ENCODE measurements around the gene POTEH. TPM values are rescaled to one million over a fixed set of nuclear protein-coding genes. Genes with fewer than 3 reads are reported as not detected.
"Not testable (repeated sequence)": the region's sequence is repeated elsewhere in the genome, so short reads cannot be mapped to it uniquely, and the experiment has no call there.

Gene POTEH
- polyA plus RNA-seq, 1 donor from 2014 or later: 0.13 TPM

- not testable (repeated sequence) for H3K27ac Mint-ChIP-seq, H3K4me1 Mint-ChIP-seq, H3K4me3 Mint-ChIP-seq, H3K9me3 Mint-ChIP-seq, H3K36me3 Mint-ChIP-seq, H3K27me3 Mint-ChIP-seq
These were observed 23.8 kb downstream of the POTEH start for GRCh38 chr22:15713600-15713999.

GRCh38 chr22:15714125-15714524, 24.3 kb downstream of the POTEH start:
- not testable (repeated sequence) for H3K4me3 Mint-ChIP-seq, H3K27me3 Mint-ChIP-seq

GRCh38 chr22:15721884-15722283, 32.1 kb downstream of the POTEH start:
- not testable (repeated sequence) for H3K27me3 Mint-ChIP-seq, H3K4me3 Mint-ChIP-seq, H3K9me3 Mint-ChIP-seq, H3K4me1 Mint-ChIP-seq, H3K27ac Mint-ChIP-seq, H3K36me3 Mint-ChIP-seq

More at GRCh38 chr22:15714125-15714524, 24.3 kb downstream of the POTEH start:
- not testable (repeated sequence) for H3K9me3 Mint-ChIP-seq, H3K36me3 Mint-ChIP-seq, H3K4me1 Mint-ChIP-seq, H3K27ac Mint-ChIP-seq

- H3K9me3 Mint-ChIP-seq, H3K27me3 Mint-ChIP-seq, H3K27ac Mint-ChIP-seq, H3K36me3 Mint-ChIP-seq, H3K4me1 Mint-ChIP-seq, H3K4me3 Mint-ChIP-seq: not testable (repeated sequence)
These were observed 39.5 kb downstream of the POTEH start for GRCh38 chr22:15729209-15729917.

- not testable (repeated sequence) for H3K4me1 Mint-ChIP-seq, H3K4me3 Mint-ChIP-seq
These were observed 41.2 kb downstream of the POTEH start for GRCh38 chr22:15731023-15731422.

GRCh38 chr22:15734411-15734810, 44.6 kb downstream of the POTEH start:
- not testable (repeated sequence) for H3K4me3 Mint-ChIP-seq, H3K9me3 Mint-ChIP-seq, H3K36me3 Mint-ChIP-seq, H3K27me3 Mint-ChIP-seq, H3K4me1 Mint-ChIP-seq, H3K27ac Mint-ChIP-seq

More at GRCh38 chr22:15731023-15731422, 41.2 kb downstream of the POTEH start:
- not testable (repeated sequence) for H3K36me3 Mint-ChIP-seq, H3K27ac Mint-ChIP-seq, H3K27me3 Mint-ChIP-seq, H3K9me3 Mint-ChIP-seq

- not testable (repeated sequence) for H3K27me3 Mint-ChIP-seq, H3K36me3 Mint-ChIP-seq, H3K9me3 Mint-ChIP-seq, H3K4me3 Mint-ChIP-seq, H3K27ac Mint-ChIP-seq, H3K4me1 Mint-ChIP-seq
These were observed 48.5 kb downstream of the POTEH start for GRCh38 chr22:15738157-15738908.

GRCh38 chr22:15738909-15739391, 49.1 kb downstream of the POTEH start:
- H3K9me3 Mint-ChIP-seq, H3K4me1 Mint-ChIP-seq, H3K27me3 Mint-ChIP-seq, H3K4me3 Mint-ChIP-seq, H3K27ac Mint-ChIP-seq, H3K36me3 Mint-ChIP-seq: not testable (repeated sequence)

GRCh38 chr22:15747636-15748323, 58.0 kb downstream of the POTEH start:
- H3K9me3 Mint-ChIP-seq, H3K4me3 Mint-ChIP-seq, H3K27me3 Mint-ChIP-seq, H3K27ac Mint-ChIP-seq, H3K36me3 Mint-ChIP-seq, H3K4me1 Mint-ChIP-seq: not testable (repeated sequence)

- H3K27me3 Mint-ChIP-seq, H3K4me3 Mint-ChIP-seq, H3K27ac Mint-ChIP-seq, H3K4me1 Mint-ChIP-seq, H3K9me3 Mint-ChIP-seq, H3K36me3 Mint-ChIP-seq: not testable (repeated sequence)
These were observed 59.5 kb downstream of the POTEH start for GRCh38 chr22:15749181-15749970.

- not testable (repeated sequence) for H3K4me3 Mint-ChIP-seq, H3K27ac Mint-ChIP-seq, H3K9me3 Mint-ChIP-seq, H3K36me3 Mint-ChIP-seq, H3K4me1 Mint-ChIP-seq, H3K27me3 Mint-ChIP-seq
These were observed 69.7 kb downstream of the POTEH start for GRCh38 chr22:15759443-15760097.

GRCh38 chr22:15760388-15761150, 70.7 kb downstream of the POTEH start:
- H3K27ac Mint-ChIP-seq, H3K4me3 Mint-ChIP-seq, H3K36me3 Mint-ChIP-seq, H3K9me3 Mint-ChIP-seq, H3K4me1 Mint-ChIP-seq, H3K27me3 Mint-ChIP-seq: not testable (repeated sequence)

GRCh38 chr22:15761151-15761777, 71.4 kb downstream of the POTEH start:
- H3K9me3 Mint-ChIP-seq, H3K27me3 Mint-ChIP-seq, H3K4me1 Mint-ChIP-seq, H3K36me3 Mint-ChIP-seq, H3K4me3 Mint-ChIP-seq, H3K27ac Mint-ChIP-seq: not testable (repeated sequence)

GRCh38 chr22:15763559-15763958, 73.7 kb downstream of the POTEH start:
- H3K4me3 Mint-ChIP-seq, H3K27me3 Mint-ChIP-seq, H3K36me3 Mint-ChIP-seq, H3K27ac Mint-ChIP-seq, H3K4me1 Mint-ChIP-seq, H3K9me3 Mint-ChIP-seq: not testable (repeated sequence)
